ENCODE results near the gene LRFN2.

Gene LRFN2

GRCh38 chr6:40425192-40425919 lies 161.8 kb downstream of the LRFN2 start:
- DNase-seq, result no peak

- no peak for DNase-seq
Measured at GRCh38 chr6:40422046-40422445, 165.1 kb downstream of the LRFN2 start.

- DNase-seq, result no peak
Measured at GRCh38 chr6:40419946-40420728, 167.0 kb downstream of the LRFN2 start.

GRCh38 chr6:40419377-40419776 lies 167.8 kb downstream of the LRFN2 start:
- no peak for DNase-seq

GRCh38 chr6:40417031-40417430 lies 170.1 kb downstream of the LRFN2 start:
- no peak for DNase-seq

GRCh38 chr6:40414617-40415016 lies 172.5 kb downstream of the LRFN2 start:
- no peak for DNase-seq

GRCh38 chr6:40413239-40413638 lies 173.9 kb downstream of the LRFN2 start:
- no peak for DNase-seq

- no peak for DNase-seq
Measured at GRCh38 chr6:40411881-40412280, 175.3 kb downstream of the LRFN2 start.

GRCh38 chr6:40410821-40411220 lies 176.3 kb downstream of the LRFN2 start:
- no peak for DNase-seq

- no peak for DNase-seq
Measured at GRCh38 chr6:40409716-40410397, 177.3 kb downstream of the LRFN2 start.

GRCh38 chr6:40408786-40409542 lies 178.2 kb downstream of the LRFN2 start:
- no peak for DNase-seq

GRCh38 chr6:40407239-40407638 lies 179.9 kb downstream of the LRFN2 start:
- DNase-seq, result no peak

- no peak for DNase-seq
Measured at GRCh38 chr6:40406175-40406574, 181.0 kb downstream of the LRFN2 start.

GRCh38 chr6:40400738-40401137 lies 186.4 kb downstream of the LRFN2 start:
- DNase-seq, result no peak

GRCh38 chr6:40399888-40400457 lies 187.2 kb downstream of the LRFN2 start:
- no peak for DNase-seq

- no peak for DNase-seq
Measured at GRCh38 chr6:40398810-40399477, 188.2 kb downstream of the LRFN2 start.

GRCh38 chr6:40398034-40398691 lies 189.0 kb downstream of the LRFN2 start:
- no peak for DNase-seq

- no peak for DNase-seq
Measured at GRCh38 chr6:40397287-40398033, 189.7 kb downstream of the LRFN2 start.

GRCh38 chr6:40395698-40396076 lies 191.5 kb downstream of the LRFN2 start:
- no peak for DNase-seq

- no peak for DNase-seq
Measured at GRCh38 chr6:40395066-40395697, 192.0 kb downstream of the LRFN2 start.

All from kidney glomerular epithelial cell (primary cell).